GM21717 (cell line): Measurements from ENCODE around the gene BRD4.
"Not testable (repeated sequence)": the region's sequence is repeated elsewhere in the genome, so short reads cannot be mapped to it uniquely, and the experiment has no call there.

Experiments
- ATAC-seq: cut with Tn5 transposase; IDR thresholded peaks from one replicate; pipeline ENCODE4 v1.9.1; 2021; ENCODE audit warnings: mild to moderate bottlenecking, moderate library complexity; ENCODE audit not compliant: unreplicated experiment

Gene BRD4

DNA sequence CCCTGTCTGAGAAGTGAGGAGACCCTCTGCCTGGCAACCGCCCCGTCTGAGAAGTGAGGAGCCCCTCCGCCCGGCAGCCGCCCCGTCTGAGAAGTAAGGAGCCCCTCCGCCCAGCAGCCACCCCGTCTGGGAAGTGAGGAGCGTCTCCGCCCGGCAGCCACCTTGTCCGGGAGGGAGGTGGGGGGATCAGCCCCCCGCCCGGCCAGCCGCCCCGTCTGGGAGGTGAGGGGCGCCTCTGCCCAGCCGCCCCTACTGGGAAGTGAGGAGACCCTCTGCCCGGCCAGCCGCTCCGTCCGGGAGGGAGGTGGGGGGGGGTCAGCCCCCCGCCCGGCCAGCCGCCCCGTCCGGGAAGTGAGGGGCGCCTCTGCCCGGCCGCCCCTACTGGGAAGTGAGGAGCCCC is 30.7 kb upstream of the BRD4 start:
- ATAC-seq: not testable (repeated sequence)

DNA sequence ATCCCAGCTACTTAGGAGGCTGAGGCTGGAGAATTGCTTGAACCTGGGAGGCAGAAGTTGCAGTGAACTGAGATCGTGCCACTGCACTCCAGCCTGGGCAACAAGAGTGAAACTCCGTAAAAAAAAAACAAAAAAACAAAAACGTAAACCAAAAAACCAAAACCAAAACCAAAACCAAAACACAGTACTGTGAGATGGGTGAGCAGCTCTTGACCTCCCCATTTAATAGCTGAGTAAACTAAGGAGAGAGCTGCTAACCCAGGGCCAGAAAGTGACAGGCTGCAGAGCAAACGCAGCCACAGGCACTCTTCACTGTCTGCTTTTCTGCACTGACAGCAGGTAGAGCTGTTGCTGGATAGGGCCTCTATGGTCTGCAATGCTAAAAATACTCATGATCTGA is 27.7 kb upstream of the BRD4 start:
- ATAC-seq: not testable (repeated sequence)

DNA sequence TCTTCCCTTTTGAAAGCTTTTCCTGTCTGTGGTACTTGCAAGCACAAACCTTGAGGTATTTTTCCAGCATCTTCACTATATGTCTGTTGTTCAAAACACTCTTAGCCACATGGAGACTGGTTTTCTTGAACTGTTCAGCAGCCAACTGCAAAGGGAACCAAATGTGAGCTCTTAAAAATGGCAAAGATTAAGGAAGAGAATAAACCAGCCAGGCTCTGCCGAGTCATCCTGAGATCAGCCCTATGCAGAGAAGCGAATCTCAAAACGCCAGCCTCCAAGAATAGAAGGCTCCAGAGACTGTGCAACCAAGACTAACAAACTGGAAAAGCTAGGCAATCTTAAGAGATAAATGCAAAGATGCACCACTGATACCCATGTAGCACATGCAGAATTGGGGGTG is 26.6 kb upstream of the BRD4 start:
- no peak for ATAC-seq

DNA sequence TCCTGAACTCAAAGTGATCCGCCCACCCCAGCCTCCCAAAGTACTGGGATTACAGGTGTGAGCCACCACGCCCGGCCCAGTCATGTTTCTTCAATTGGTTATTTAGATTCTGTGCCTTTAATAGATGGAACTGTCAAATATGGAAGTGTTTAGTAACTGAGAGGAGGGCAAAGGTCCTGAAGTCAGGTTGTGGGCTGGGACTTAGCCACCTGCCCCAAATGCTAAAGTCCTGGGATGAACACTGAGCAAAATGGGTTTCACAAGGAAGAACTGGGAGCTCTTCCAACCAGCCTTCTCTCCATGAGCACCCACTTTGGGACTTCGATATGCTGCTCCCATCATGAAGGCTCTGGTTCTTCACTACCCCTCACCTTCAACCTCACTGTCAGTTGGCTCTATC is 25.6 kb upstream of the BRD4 start:
- no peak for ATAC-seq

DNA sequence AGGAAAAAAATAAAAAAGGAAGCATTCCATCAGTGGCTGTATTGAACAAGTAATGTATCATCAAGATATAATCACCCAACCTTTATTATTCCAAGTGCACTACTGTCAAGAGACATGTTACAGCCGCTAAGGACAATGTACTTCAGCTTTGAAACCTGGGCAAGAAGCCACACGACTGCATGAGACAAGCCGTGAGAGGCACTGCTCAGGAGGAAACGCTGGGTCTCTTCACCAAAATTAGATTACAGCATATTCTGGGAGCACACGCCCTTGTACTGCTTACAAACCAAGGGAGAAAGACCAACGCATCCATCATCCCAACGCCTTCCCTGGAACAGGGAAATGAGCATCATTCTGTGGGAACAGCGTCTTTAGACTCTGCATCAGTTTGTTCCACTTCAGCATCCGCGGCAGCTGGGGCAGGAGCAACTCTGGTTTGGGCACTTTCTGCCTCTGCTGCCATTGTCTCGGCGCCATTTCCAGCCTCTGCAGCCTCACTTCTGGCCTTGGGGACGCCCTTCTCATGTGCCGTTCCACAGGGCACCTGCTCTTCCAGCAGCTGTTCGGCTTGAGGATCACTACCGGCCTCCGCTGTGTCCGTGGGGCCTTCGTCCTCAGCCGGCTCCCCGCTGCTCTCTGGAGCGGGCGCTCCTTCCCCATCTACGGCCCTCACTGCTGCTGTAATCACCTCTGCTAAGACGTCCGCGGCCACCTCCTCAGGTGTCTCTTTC is 22.4 kb upstream of the BRD4 start:
- no peak for ATAC-seq

DNA sequence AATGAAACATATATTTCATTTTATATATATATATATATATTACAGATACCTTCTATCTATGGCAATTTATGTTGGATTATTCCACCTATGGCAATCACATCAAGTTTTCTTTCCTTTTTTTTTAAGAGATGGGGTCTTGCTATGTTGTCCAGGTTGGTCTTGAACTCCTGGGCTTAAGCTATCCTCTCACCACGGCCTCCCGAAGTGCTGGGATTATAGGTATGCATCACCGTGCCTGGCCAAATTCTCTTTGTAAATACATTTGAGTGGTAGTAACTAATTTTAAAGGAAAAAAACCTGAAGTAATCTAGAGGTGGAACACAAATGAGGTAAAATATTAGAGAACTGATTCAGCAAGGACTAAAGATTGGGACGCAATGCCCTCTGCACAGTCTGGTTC is 21.6 kb upstream of the BRD4 start:
- ATAC-seq: no peak

DNA sequence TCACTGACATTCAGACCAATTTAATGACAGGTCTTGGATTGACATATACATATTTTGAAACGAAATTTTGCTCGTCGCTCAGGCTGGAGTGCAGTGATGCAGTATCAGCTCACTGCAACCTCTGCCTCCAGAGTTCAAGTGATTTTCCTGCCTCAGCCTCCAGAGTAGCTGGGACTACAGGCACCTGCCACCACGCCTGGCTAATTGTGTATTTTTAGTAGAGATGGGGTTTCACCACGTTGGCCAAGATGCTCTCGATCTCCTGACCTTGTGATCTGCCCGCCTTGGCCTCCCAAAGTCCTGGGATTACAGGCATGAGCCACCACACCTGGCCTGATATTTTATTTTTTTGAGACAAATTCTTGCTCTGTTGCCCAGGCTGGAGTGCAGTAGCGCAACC is 20.2 kb upstream of the BRD4 start:
- not testable (repeated sequence) for ATAC-seq

DNA sequence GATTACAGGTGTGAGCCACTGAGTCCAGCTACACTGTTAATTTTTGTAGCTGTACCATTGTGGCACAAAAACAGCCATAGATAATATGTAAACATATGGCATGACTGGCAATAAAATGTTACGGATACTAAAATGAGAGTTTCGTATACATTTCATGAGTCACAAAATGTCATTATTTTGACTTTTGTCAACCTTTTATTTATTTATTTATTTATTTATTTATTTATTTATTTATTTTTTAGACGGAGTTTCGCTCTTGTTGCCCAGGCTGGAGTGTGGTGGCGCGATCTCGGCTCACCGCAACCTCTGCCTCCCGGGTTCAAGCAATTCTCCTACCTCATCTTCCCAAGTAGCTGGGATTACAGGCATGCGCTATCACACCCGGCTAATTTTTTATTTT is 9.0 kb upstream of the BRD4 start:
- not testable (repeated sequence) for ATAC-seq

DNA sequence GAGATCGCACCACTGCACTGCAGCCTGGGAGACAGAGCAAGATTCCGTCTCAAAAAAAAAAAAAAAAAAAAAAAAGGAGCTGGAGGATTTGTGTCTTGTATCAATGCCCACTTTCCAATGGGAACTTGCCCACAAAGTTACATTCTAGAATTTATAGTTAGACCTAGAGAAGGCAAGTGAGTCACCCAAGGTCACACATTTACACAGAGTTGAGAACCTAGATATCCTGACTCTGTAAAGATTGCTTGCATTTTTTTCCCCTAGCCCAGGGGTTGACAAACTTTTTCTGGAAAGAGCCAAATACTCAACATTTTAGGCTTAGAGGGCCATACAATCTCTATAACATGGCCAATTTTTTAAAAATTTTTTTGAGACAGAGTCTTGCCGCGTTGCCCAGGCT is 7.7 kb upstream of the BRD4 start:
- ATAC-seq: no peak

DNA sequence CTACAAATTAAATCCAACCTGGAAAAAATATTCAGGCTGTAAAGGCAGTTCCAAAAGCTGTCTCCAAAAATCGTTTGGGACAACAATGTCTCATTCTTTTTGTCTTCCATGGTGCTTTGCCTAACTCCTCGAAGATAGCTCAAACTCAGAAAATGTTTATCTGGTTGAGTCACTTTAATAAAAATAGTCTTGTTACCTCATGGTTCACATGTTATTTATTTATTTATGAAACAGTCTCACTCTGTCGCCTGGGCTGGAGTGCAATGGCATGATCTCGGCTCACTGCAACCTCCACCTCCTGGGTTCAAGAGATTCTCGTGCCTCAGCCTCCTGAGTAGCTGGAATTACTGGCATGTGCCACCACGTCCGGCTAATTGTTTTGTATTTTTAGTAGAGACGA is 4.9 kb upstream of the BRD4 start:
- no peak for ATAC-seq

DNA sequence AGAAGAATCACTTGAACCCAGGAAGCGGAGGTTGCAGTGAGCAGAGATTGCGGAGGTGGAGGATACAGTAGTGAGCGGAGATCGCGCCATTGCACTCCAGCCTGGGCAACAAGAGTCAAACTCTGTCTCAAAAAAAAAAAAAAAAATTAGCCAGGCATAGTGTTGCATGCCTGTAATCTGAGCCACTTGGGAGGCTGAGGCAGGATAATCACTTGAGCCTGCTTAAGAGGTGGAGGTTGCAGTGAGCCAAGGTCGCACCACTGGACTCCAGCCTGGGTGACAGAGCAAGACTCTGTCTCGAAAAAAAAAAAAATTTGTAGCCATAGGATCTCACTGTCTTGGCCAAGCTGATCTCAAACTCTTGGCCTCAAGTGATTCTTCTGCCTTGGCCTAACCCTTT is 3.7 kb upstream of the BRD4 start:
- not testable (repeated sequence) for ATAC-seq

DNA sequence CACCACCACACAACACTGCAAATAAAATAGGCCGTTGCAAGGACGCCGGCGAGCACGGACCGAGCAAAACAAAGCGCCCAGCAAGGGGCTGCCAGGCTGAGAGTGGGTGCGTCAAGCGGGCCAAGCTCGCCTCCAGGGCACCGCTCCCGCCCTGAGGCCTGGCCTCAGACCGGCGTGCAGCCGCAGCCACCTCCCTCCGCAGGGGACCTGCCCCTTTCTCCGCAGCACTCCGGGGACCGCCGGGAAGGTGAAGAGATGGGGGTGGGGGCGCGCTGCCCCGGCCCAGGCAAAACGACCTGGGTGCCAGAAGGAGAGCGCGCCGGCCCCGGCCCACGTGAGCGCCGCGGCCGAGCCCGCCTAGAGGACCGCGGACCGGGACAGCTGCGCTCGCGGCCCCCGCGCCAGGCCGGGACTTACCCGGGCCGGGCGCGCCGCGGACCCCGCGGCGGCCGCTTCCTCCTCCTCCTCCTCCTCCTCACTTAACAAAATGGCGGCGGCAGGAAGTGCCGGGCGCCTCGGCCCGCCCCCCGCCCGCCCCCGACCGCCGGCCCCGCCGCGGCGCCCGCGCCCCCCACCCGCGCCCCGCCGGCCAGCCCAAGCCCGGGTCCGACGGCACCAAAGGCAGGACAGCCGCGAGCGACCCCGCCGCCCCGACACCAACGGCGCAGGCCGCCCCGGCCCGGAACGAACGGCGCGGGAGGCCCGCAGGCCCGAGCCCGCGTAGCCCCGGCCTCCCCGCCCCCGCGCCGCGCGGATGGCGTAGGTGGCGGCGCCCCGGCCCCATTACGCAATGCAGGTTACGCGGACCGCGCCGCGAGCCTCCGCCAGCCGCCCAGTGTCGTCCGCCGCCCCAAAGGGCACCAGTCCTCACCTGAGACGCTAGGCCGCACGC is 674 bp downstream of the BRD4 start:
- ATAC-seq: peak; percentile 34

DNA sequence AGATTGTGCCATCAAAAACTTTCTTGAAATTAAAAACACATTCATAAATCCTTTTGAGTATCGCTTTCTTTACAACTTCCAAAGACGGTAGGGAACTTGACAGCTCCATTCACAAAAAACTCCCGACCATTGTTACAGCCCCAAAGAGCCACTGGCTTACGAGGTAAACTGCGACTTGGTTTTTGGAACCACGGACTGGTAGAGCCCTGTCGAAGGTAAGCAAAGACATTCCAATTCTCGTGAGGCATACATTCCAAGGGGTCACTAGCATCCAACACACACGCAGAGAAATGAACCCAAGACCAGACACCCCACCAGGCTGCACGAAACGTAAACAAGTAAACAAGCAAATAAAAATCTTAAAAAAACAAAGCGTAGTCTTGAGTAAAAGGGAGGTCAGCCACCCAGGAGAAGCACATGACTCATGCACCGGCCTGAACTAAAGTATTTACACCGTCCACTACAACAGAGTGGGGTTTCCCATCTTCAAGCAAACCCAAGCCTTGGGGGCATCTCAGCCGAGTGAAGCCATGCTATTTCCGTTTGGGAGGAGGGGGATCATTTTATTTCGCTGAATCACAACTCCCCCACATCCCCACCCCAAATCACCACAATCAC is 1.4 kb downstream of the BRD4 start:
- ATAC-seq: no peak

DNA sequence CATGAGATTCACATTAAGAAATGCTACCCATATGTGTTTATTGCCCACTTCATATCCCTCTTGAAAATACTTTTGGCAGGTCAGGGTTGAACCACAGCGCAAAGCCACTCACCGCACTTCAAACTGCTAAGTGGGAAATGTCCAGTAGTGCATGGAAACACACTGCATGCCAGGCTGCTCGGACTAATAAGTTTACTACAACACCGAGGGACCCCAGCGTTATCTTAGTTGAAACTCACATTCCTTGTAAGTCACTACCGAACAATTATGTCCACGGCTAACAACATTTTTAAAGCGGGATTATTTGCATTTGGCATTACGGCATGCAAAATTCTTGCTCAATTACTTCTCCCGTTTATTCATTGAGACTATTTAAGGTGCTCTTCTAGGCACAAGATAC is 4.0 kb downstream of the BRD4 start:
- ATAC-seq: no peak

DNA sequence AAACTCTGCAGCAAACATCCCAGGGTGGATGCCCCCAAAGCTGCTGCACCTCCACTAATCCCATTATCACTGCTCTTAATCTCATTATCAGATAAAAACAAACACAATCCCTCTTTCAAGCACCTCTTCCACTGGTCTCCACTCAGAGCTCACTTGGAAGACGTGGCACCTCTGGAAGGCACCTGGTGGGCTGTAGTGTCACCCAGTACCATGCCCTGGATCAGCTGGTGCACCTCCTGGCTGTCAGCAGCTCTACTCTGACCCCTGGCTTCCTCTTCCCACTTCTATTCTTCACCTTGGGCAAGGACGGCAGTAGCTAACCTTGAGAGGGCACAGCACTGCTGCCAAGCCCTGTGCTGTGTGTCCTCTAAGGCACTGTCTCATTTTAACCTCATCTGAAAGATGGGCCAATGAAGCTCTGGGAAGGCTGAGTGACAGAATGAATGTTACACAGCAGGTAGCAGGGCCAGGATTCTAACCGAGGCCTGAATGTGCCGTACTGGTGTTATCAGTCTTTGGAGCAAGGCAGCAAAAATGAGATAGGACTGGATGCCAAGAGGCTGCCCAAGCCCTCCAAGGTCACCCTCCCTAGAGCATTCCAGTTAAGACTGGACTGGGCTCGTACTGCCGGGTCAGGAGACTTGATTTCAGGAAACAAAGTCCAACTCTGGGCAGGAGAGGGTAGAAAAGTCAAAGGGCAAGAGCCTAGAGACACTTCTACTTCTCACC is 7.4 kb downstream of the BRD4 start:
- no peak for ATAC-seq

DNA sequence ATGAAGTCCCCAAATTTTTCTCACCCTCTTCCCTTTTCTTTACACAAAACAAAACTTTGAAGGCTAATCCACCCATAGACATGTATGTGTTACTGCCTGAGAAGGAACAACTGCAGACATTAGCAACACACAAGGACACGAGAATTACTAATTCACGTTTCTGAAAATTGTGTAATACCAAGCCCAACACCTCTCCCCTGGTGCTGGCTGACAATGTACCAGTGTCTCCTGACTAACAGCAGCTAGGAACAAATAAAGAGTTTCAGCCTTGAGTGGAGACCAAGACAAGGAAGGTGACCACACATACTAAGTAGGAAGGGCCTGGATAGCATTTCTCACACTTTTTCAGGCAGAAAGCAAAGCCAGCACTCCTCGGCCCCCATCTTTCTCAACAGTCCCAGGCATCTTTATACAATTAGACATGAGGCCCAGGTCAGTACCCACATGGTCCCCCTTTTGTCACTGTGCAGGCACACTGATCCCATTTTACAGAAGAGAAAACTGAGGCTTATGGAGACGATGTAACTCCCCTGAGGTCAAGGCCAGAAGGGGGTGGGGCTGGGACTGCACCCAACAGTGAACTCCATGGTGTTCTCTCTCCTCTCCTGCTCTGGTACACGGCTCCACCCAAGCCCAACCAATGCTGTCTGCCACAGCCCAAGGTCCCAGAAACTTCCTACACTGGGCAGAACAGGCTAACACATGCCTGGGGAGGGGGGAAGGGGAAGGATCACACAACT is 8.7 kb downstream of the BRD4 start:
- ATAC-seq: no peak

DNA sequence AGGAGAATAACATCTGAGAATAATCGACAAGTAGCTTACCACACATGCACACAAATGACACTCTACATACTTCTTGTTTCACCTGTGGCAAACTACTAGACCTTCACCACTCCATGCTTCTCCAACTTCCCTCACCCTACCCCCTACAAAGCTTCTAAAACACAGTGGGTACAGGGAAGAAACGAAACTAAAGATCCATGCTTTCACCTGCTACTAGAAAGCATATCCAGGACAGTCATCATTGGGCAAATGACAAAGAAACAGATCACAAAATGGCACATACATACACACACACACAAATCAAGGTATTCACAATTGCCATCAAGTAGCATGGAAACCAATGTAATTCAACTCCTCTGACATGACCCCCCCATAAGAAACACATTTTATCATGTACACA is 10.6 kb downstream of the BRD4 start:
- no peak for ATAC-seq

DNA sequence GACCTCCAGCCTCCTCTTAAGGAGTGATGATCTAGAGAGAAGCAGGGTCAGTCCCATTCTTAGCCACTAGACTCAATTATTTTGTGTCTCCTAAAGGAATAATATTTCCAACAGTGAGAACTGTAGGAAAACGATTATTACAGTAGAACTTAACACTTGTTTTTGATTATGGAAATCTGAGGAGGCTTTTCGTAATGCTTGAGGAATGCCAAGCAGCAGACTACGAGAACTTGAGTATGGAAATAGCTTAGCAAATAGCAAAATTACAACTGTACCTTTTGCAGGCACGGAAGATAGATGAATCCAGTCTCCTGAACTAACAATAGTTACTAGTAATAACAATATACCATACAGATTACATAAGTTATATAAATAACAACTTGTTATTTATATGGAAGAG is 12.2 kb downstream of the BRD4 start:
- no peak for ATAC-seq

DNA sequence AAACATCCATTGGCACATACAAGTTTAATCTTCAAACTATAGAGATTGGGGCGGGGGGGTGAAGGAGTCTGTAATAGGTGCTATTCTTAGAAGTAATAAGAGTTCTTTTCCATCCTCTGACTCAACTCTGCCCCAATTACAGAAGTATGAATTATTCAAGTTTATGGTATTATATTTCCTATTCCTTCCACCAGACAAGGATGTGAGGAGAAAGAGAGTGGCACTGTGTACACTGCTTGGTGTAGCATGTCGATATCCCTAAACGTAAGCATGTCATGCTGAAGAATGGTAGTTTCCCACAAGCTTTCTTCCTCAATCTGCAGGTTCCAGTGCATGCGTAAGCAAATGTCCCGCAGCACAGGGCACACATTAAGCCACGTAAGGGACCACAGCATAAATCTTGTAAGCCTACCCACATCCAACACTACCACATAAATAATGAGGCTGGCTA is 14.1 kb downstream of the BRD4 start:
- no peak for ATAC-seq

DNA sequence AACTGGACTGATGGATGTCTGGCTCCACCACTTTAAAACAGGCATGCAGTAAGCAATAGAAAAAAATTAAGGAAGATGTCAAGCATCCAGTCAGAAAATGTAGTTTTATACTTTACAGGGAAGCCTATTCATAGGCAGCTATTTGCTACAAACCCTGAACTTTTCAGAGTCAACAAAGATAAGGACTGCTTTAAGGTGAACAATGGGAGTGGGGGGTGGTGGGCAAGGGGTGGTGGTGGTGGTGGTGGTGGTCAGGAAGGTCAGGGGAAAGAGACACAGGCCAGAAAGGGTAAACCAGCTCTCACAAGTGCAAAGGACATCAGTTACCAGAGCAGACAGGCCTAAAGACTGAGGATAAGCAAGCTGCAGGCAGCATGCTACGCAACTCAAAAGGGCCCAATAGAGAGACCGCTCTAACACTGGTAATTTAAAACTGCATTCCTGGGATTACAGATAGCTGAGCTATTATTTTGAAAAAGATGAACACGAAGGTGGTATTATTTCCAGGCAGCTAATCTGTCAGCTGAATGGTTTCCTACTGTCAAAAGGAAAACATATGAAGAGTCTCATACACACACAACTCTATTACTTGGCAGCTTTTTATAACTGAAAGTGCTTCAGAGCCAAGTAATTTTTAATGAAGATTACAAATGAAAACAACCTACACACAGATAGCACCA is 14.8 kb downstream of the BRD4 start:
- no peak for ATAC-seq
